MM.1S (cell line): ENCODE data around the gene RGL3.

Source experiments
- EZH2 ChIP-seq: fragments of 300-600 bp; sonication (generic); optimal IDR thresholded peaks from 2 replicates; pipeline ENCODE3; 2017; ENCODE audit warnings: low read depth, mild to moderate bottlenecking, antibody characterized with exemption, low read length, mixed read lengths
- TF ChIP-seq, protein P1 (sequence below): fragments of 300-600 bp; sonication (generic); IDR thresholded peaks from 2 replicates; pipeline ENCODE4 v1.5.1; 2016; ENCODE audit warnings: antibody characterized with exemption, low read length, mixed read lengths

GRCh38 chr19:11418094-11418548 is 993 bp downstream of the RGL3 start:
- TF ChIP-seq, protein P1, sequence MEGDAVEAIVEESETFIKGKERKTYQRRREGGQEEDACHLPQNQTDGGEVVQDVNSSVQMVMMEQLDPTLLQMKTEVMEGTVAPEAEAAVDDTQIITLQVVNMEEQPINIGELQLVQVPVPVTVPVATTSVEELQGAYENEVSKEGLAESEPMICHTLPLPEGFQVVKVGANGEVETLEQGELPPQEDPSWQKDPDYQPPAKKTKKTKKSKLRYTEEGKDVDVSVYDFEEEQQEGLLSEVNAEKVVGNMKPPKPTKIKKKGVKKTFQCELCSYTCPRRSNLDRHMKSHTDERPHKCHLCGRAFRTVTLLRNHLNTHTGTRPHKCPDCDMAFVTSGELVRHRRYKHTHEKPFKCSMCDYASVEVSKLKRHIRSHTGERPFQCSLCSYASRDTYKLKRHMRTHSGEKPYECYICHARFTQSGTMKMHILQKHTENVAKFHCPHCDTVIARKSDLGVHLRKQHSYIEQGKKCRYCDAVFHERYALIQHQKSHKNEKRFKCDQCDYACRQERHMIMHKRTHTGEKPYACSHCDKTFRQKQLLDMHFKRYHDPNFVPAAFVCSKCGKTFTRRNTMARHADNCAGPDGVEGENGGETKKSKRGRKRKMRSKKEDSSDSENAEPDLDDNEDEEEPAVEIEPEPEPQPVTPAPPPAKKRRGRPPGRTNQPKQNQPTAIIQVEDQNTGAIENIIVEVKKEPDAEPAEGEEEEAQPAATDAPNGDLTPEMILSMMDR: no peak
- TF ChIP-seq EZH2: no peak
